K562 (cell line): ENCODE data around the gene C7orf57.

Source experiments
- CHD2 ChIP-seq: IDR thresholded peaks from 2 replicates; pipeline ENCODE4 v1.6.1; 2011; ENCODE audit warnings: low read depth, low read length
- CREB1 ChIP-seq, 2 experiments: sonication (generic) in 1 of 2; formaldehyde crosslinking in 1 of 2; IDR thresholded peaks; 2 replicates each; pipeline versions ENCODE4 v1.6.1 to v1.8.0; 2012 to 2022; ENCODE audit warnings: inconsistent platforms in 1 of 2, mild to moderate bottlenecking in 1 of 2, missing genetic modification reagents in 1 of 2, moderate library complexity in 1 of 2
- CTCF ChIP-seq, 3 experiments: IDR thresholded peaks in 2 of 3; conservative IDR thresholded peaks in 1 of 3; 2 replicates each; pipeline ENCODE4 v1.5.1; 2011 to 2012; ENCODE audit warnings: low read length in 3 of 3, mild to moderate bottlenecking in 3 of 3, control low read depth in 2 of 3, improper control_type of control experiment in 1 of 3, inconsistent platforms in 1 of 3, low read depth in 1 of 3, mixed read lengths in 1 of 3, moderate library complexity in 1 of 3; ENCODE audit not compliant: insufficient read depth in 2 of 3
- FOXP1 ChIP-seq: sonication (generic); formaldehyde crosslinking; IDR thresholded peaks from 2 replicates; pipeline ENCODE4 v1.8.0; 2022; ENCODE audit warnings: mild to moderate bottlenecking, missing genetic modification reagents
- LARP7 ChIP-seq: fragments of 450-650 bp; IDR thresholded peaks from 2 replicates; pipeline ENCODE4 v1.6.1; 2016
- MAZ ChIP-seq, 2 experiments: fragments of 450-650 bp in 1 of 2; sonication (generic) in 1 of 2; formaldehyde crosslinking; IDR thresholded peaks in 1 of 2; conservative IDR thresholded peaks in 1 of 2; 2 replicates each; pipeline versions ENCODE4 v1.4.0 to v1.5.0; 2020; ENCODE audit warnings: mild to moderate bottlenecking in 1 of 2, missing genetic modification reagents in 1 of 2
- NFRKB ChIP-seq: fragments of 450-650 bp; IDR thresholded peaks from 2 replicates; pipeline ENCODE4 v1.6.1; 2016; ENCODE audit warnings: low read depth
- POLR2AphosphoS5 ChIP-seq: IDR thresholded peaks from 2 replicates; pipeline ENCODE4 v1.6.1; 2011; ENCODE audit warnings: mild to moderate bottlenecking, low read depth, low read length, moderate library complexity; ENCODE audit not compliant: control insufficient read depth, insufficient read depth
- TCF7L2 ChIP-seq: fragments of 150-350 bp; IDR thresholded peaks from 2 replicates; pipeline ENCODE4 v1.6.1; 2016; ENCODE audit warnings: low read depth, mild to moderate bottlenecking, low read length, moderate library complexity
- TGIF2 ChIP-seq: sonication (generic); formaldehyde crosslinking; IDR thresholded peaks from 2 replicates; pipeline ENCODE4 v1.8.1; 2022; ENCODE audit warnings: mild to moderate bottlenecking, missing genetic modification reagents, moderate library complexity
- TF ChIP-seq, protein P1 (sequence below): fragments of 250-450 bp; sonication (Bioruptor Pico); IDR thresholded peaks from 2 replicates; pipeline ENCODE4 v1.8.0; 2022; ENCODE audit warnings: moderate library complexity, mild to moderate bottlenecking, inconsistent platforms
- TF ChIP-seq, protein P2 (sequence below), 2 experiments: fragments of 450-650 bp; IDR thresholded peaks; 2 replicates each; pipeline ENCODE4 v1.6.1; 2016; ENCODE audit warnings: mild to moderate bottlenecking in 2 of 2, borderline replicate concordance in 1 of 2, low read depth in 1 of 2, moderate library complexity in 1 of 2
- TF ChIP-seq, protein P3 (sequence below): sonication (generic); formaldehyde crosslinking; IDR thresholded peaks from 2 replicates; pipeline ENCODE4 v1.9.0; 2022; ENCODE audit warnings: mild to moderate bottlenecking, missing genetic modification reagents

DNA sequence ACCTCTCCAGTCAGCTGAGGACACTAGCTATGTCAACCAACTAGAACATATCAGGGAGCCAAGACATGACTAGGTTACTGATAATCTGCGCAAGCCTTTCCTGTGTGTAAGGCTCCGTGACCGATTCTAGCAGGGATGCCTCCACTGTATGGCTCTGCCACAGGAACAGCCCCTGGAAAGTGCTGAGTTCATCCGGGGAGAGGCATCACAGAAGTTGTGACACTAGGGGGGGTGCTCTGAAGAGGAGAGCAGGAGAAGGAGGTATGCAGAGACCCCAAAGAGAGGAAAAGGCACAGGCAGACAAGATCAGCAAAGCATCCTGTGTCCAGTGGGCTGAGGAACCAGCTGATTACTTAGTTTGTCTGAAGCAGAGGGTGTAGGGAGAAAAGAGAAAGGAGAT is 67.2 kb downstream of the C7orf57 start:
- TF ChIP-seq, protein P1, sequence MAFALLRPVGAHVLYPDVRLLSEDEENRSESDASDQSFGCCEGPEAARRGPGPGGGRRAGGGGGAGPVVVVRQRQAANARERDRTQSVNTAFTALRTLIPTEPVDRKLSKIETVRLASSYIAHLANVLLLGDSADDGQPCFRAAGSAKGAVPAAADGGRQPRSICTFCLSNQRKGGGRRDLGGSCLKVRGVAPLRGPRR: no peak
- no peak for TF ChIP-seq MAZ (CRISPR knock-in tag; conservative IDR thresholded peaks at IDR 0.05 in 1 of 2, IDR thresholded peaks at IDR 0.05 in 1 of 2)
- no peak for TF ChIP-seq POLR2AphosphoS5
- no peak for TF ChIP-seq TCF7L2
- TF ChIP-seq CREB1 (IDR thresholded peaks at IDR 0.05): no peak
- TF ChIP-seq CREB1 (CRISPR knock-in tag; IDR thresholded peaks at IDR 0.05): no peak
- no peak for TF ChIP-seq CHD2
- TF ChIP-seq, protein P2, sequence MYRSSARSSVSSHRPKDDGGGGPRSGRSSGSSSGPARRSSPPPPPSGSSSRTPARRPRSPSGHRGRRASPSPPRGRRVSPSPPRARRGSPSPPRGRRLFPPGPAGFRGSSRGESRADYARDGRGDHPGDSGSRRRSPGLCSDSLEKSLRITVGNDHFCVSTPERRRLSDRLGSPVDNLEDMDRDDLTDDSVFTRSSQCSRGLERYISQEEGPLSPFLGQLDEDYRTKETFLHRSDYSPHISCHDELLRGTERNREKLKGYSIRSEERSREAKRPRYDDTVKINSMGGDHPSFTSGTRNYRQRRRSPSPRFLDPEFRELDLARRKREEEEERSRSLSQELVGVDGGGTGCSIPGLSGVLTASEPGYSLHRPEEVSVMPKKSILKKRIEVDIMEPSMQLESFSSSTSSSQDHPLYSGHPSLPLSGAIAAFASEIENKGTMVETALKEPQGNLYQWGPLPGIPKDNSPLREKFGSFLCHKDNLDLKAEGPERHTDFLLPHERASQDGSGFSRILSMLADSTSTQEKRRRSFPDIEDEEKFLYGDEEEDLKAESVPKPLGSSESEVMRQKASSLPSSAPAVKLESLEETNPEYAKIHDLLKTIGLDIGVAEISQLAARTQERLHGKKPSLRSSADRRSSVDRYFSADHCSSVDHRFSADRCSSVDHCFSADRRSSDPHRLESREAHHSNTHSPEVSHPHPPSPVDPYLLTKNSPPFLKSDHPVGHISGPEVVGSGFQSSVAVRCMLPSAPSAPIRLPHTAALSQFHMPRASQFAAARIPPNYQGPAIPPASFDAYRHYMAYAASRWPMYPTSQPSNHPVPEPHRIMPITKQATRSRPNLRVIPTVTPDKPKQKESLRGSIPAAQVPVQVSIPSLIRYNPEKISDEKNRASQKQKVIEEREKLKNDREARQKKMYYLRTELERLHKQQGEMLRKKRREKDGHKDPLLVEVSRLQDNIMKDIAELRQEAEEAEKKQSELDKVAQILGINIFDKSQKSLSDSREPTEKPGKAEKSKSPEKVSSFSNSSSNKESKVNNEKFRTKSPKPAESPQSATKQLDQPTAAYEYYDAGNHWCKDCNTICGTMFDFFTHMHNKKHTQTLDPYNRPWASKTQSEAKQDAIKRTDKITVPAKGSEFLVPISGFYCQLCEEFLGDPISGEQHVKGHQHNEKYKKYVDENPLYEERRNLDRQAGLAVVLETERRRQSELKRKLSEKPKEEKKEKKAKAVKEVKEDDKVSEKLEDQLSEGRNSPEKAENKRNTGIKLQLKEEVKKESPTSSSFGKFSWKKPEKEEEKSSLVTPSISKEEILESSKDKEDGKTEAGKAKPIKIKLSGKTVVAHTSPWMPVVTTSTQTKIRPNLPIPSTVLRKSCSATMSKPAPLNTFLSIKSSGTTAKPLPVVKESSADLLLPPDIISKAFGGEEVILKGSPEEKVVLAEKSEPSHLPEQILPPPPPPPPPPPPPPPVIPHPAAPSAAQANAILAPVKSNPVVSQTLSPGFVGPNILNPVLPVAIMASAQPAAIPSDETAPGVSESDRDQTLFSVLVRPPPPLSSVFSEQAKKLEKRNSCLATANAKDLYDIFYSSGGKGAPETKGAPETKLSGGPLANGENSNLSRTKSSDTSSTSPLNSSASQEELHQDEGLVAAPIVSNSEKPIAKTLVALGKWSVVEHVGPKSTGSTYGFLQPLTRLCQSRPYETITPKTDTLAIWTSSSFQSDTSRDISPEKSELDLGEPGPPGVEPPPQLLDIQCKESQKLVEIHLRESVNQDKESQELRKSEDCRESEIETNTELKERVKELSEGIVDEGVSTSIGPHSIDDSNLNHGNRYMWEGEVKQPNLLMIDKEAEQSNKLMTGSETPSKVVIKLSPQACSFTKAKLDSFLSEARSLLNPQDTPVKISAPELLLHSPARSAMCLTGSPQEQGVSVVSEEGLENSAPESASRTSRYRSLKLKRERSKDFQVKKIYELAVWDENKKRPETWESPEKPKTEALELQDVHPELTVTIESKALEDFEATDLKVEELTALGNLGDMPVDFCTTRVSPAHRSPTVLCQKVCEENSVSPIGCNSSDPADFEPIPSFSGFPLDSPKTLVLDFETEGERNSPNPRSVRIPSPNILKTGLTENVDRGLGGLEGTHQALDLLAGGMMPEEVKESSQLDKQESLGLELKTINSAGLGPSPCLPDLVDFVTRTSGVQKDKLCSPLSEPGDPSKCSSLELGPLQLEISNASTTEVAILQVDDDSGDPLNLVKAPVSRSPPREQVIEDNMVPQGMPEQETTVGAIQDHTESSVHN (IDR thresholded peaks at IDR 0.05; ENCODE audit: borderline replicate concordance in 1 of 2, low read depth in 1 of 2): no peak
- no peak for TF ChIP-seq CTCF (IDR thresholded peaks at IDR 0.05 in 2 of 3, conservative IDR thresholded peaks at IDR 0.05 in 1 of 3; ENCODE audit: insufficient read depth in 2 of 3, low read depth in 1 of 3, low read length in 3 of 3)
- TF ChIP-seq FOXP1 (CRISPR knock-in tag): no peak
- TF ChIP-seq, protein P3, sequence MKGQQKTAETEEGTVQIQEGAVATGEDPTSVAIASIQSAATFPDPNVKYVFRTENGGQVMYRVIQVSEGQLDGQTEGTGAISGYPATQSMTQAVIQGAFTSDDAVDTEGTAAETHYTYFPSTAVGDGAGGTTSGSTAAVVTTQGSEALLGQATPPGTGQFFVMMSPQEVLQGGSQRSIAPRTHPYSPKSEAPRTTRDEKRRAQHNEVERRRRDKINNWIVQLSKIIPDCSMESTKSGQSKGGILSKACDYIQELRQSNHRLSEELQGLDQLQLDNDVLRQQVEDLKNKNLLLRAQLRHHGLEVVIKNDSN (CRISPR knock-in tag): no peak
- no peak for TF ChIP-seq TGIF2 (CRISPR knock-in tag)
- TF ChIP-seq NFRKB: no peak
- no peak for TF ChIP-seq LARP7
